Body of pancreas (tissue), 4 donors: ENCODE results near the gene CD180. TPM values are rescaled to one million over a fixed set of nuclear protein-coding genes. Genes with fewer than 3 reads are reported as not detected.

Experiments
- ATAC-seq: fragments of 150-250 bp; one replicate; pipeline ENCODE4 v1.9.1; 2016
- DNase-seq, 4 donors: peaks; one replicate each; pipeline ENCODE4 v3.0.0-alpha.2; 2019
- H3K27ac ChIP-seq, 4 donors: fragments of 200-600 bp; sonication (generic); 1 replicate in 3 of 4; 2 replicates in 1 of 4; pipeline versions ENCODE4 v1.5.1 to v1.6.1; 2016 to 2019; ENCODE audit warnings: mild to moderate bottlenecking in 1 of 4, mixed read lengths in 1 of 4, moderate library complexity in 1 of 4
- H3K27me3 ChIP-seq, 2 donors: fragments of 200-600 bp; sonication (generic); one replicate each; pipeline ENCODE4 v1.6.0; 2016; ENCODE audit warnings: mild to moderate bottlenecking in 1 of 2
- H3K36me3 ChIP-seq, 2 donors: fragments of 200-600 bp; sonication (generic); replicated peaks in 1 of 2; 2 replicates each; pipeline ENCODE4 v1.5.1; 2016; ENCODE audit warnings: low read depth in 2 of 2; ENCODE audit not compliant: insufficient read depth in 1 of 2
- H3K4me1 ChIP-seq: fragments of 200-600 bp; sonication (generic); one replicate; pipeline ENCODE4 v1.6.0; 2016
- H3K4me3 ChIP-seq, 2 donors: fragments of 200-600 bp; sonication (generic); 1 replicate in 1 of 2; 2 replicates in 1 of 2; pipeline ENCODE4 v1.5.1; 2016 to 2019
- H3K9me3 ChIP-seq, 3 donors: fragments of 200-600 bp; sonication (generic); 1 replicate in 2 of 3; 2 replicates in 1 of 3; pipeline ENCODE4 v1.5.1; 2016
- POLR2A ChIP-seq, 3 donors: fragments of 450-650 bp; IDR thresholded peaks; one replicate each; pipeline ENCODE4 v1.6.1; 2016; ENCODE audit warnings: antibody characterized with exemption in 3 of 3, mild to moderate bottlenecking in 2 of 3
- WGBS, 2 donors: methylation state at CpG; one replicate each; pipeline ENCODE4 v1.1.5; 2017; 5-methylcytosine and 5-hydroxymethylcytosine counted together
- intact Hi-C: fragments of 100-400 bp; cut with DNase I; formaldehyde crosslinking; loops from one replicate; pipeline ENCODE4 v1.15.1; 2023
- total RNA-seq, 2 donors: library from RNA; depleted of rRNA; stranded (reverse); fragments of >200 nt; gene quantifications; one replicate each; pipeline ENCODE4 v1.1.0, GENCODE V29; 2016
- TF ChIP-seq, protein P1 (sequence below), 7 experiments: fragments of 450-650 bp in 4 of 7; fragments of 200-600 bp in 3 of 7; sonication (generic) in 3 of 7; IDR thresholded peaks; one replicate each; pipeline ENCODE4 v1.5.1; 2016 to 2019; ENCODE audit warnings: antibody characterized with exemption in 7 of 7

The CD180 gene
- total RNA-seq, 2 donors from 2014 or later, result 0.26 TPM; not detected in 1

DNA sequence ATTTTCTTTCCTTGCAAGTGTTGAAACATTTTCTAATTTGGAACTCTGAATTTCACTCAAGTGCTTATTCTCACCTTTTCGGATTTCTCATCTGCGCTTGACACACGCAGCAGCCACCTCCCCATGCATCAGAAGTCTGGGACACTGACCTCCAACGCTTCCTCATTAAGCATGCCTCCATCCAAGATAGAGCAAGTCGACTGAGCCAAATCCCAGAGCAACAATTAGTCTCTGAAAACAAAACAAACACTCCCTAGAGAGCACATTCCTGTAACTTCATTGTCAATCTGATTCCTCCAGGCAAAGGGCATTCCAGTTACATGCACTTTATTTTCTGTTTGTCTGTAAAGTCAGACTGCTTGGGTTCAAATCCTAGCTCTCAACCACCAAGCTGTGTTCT is 5.7 kb downstream of the CD180 start:
- no peaks in the 10 kb centered on the region for H3K27me3 ChIP-seq
- intact Hi-C loops, result no loop called here
- no peaks in the 10 kb centered on the region for H3K9me3 ChIP-seq
- DNase-seq (no peak), ATAC-seq (no peak)
- no peak overlapping the region for H3K4me3 ChIP-seq
- H3K27ac ChIP-seq, result no peak overlapping the region
- H3K36me3 ChIP-seq, result no peaks in the 10 kb centered on the region
- 65 to 68% methylated on average over 5 of the region's 5 CpGs for WGBS, 2 donors
- TF ChIP-seq, protein P1, sequence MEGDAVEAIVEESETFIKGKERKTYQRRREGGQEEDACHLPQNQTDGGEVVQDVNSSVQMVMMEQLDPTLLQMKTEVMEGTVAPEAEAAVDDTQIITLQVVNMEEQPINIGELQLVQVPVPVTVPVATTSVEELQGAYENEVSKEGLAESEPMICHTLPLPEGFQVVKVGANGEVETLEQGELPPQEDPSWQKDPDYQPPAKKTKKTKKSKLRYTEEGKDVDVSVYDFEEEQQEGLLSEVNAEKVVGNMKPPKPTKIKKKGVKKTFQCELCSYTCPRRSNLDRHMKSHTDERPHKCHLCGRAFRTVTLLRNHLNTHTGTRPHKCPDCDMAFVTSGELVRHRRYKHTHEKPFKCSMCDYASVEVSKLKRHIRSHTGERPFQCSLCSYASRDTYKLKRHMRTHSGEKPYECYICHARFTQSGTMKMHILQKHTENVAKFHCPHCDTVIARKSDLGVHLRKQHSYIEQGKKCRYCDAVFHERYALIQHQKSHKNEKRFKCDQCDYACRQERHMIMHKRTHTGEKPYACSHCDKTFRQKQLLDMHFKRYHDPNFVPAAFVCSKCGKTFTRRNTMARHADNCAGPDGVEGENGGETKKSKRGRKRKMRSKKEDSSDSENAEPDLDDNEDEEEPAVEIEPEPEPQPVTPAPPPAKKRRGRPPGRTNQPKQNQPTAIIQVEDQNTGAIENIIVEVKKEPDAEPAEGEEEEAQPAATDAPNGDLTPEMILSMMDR (IDR thresholded peaks at IDR 0.05), result no peak
- TF ChIP-seq POLR2A (IDR thresholded peaks at IDR 0.05), result no peak
- H3K4me1 ChIP-seq, result no peaks in the 10 kb centered on the region

DNA sequence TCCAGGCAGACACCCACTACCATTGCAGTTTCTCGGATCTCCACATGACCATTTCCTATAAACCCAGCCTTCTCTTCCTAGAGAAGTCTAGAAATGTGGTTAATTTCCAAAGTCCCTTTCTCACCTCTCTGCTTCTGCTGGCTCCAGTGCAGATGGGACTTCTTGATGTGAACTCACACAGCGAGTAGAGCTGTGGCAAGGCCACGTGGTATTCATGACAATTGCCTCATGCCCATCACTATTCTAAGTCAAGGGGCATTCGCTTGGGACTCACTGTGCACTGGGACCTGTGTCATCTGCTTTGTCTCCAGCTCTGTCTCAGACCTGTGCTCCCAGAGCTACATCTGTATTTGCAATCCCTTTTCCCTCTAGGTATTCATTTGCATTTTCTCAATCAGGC is 6.2 kb downstream of the CD180 start:
- Histone ChIP-seq H3K9me3 (no peaks in the 10 kb centered on the region), H3K4me1 (no peaks in the 10 kb centered on the region), H3K27ac (no peak overlapping the region), H3K4me3 (no peak overlapping the region), H3K36me3 (no peaks in the 10 kb centered on the region), H3K27me3 (no peaks in the 10 kb centered on the region)
- TF ChIP-seq, protein P1 (IDR thresholded peaks at IDR 0.05), result no peak
- no peak for TF ChIP-seq POLR2A (IDR thresholded peaks at IDR 0.05)
- intact Hi-C loops, result no loop called here
- DNase-seq, result no peak
- no peak for ATAC-seq
- WGBS, 2 donors, result 75 to 82% methylated on average over 4 of the region's 4 CpGs

DNA sequence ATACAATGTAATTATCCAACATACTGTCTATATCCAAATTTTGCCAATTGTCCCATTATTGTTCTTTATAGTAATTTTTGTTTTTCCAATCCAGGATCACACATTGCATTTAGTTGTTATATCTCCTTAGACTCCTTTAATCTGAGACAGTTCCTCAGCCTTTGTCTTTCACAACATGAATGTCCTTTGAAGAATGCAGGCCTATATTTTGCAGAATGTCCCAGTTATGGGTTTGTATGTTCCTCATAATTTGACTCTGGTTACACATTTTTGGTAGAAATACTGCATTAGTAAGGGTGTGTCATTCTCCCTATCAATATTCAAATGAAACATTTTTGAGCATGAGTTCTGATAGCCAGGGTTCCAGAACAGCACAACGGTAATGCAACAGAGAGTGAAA is 6.7 kb downstream of the CD180 start:
- Histone ChIP-seq H3K9me3 (no peaks in the 10 kb centered on the region), H3K27ac (no peak overlapping the region), H3K4me3 (no peak overlapping the region), H3K27me3 (no peaks in the 10 kb centered on the region), H3K4me1 (no peaks in the 10 kb centered on the region), H3K36me3 (no peaks in the 10 kb centered on the region)
- 64 to 82% methylated on average over 1 of the region's 1 CpG for WGBS, 2 donors
- intact Hi-C loops, result no loop called here
- DNase-seq (no peak), ATAC-seq (no peak)
- TF ChIP-seq POLR2A (IDR thresholded peaks at IDR 0.05), result no peak
- TF ChIP-seq, protein P1 (IDR thresholded peaks at IDR 0.05), result no peak

DNA sequence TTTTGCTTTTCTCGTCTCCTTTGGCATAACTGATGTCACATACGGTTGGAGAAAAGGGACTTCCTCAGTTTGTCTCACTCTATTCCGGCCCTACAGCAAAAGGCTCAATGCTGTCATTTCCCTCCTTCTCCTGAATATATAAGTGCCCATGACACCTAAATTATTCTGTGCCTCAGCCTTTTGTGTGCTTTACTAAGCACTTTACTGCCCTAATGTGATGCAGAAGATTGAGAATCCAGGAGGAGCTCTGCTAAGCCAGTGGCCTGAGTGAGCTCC is 7.6 kb downstream of the CD180 start:
- DNase-seq (no peak), ATAC-seq (no peak)
- WGBS, 2 donors, result 74 to 88% methylated on average over 3 of the region's 3 CpGs
- TF ChIP-seq POLR2A (IDR thresholded peaks at IDR 0.05), result no peak
- TF ChIP-seq, protein P1 (IDR thresholded peaks at IDR 0.05), result no peak
- Histone ChIP-seq H3K27ac (no peak overlapping the region), H3K4me3 (no peak overlapping the region), H3K27me3 (no peaks in the 10 kb centered on the region), H3K36me3 (no peaks in the 10 kb centered on the region), H3K4me1 (no peaks in the 10 kb centered on the region), H3K9me3 (no peaks in the 10 kb centered on the region)
- intact Hi-C loops, result no loop called here

DNA sequence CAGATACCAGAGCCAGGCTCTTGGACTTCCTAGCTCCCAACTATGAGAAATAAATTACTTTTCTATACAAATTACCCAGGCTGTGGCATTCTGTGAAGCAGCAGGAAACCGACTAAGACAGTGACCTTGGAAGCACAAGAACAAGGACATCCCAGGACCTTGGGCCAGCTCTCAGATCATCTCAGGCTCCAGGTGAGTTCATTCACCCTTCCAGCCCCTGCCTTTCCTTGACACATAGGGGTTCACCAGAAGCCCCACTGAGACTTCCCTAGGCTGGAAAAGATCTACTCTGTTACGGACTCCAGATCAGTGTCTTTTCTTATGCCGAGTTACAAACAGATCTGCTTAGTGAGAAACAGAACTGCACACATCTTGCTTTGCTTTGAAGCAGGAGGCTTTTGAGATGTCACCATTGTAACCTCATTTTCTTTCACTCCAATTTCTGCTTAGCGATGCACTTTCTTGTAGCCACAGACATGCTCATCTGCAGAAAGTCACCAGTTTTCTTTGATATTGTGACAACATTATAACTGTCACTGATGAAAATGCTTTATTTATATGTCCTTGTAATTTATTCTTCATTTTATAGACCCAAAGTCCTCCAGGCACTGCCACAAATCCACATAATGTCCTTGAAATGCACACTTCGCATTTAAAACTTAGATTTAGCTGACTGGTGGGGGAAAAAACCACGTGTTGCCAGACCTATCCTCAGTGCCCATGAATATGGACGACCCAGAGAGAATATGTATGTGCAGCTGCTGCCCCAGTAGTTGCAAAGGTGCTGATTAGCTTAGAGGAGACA is 8.1 kb downstream of the CD180 start:
- H3K9me3 ChIP-seq, result no peaks in the 10 kb centered on the region
- no peaks in the 10 kb centered on the region for H3K27me3 ChIP-seq
- TF ChIP-seq POLR2A (IDR thresholded peaks at IDR 0.05), result no peak
- TF ChIP-seq, protein P1 (IDR thresholded peaks at IDR 0.05), result no peak
- intact Hi-C loops, result no loop called here
- H3K27ac ChIP-seq, result no peak overlapping the region
- H3K4me3 ChIP-seq, result no peak overlapping the region
- WGBS, 2 donors, result 66 to 68% methylated on average over 7 of the region's 7 CpGs
- DNase-seq (no peak), ATAC-seq (no peak)
- H3K4me1 ChIP-seq, result no peaks in the 10 kb centered on the region
- no peaks in the 10 kb centered on the region for H3K36me3 ChIP-seq
